DMS 273 treated with DMSO at 0.1 percent for 48 hours (cell line): ENCODE results near the gene CH25H.

Source experiments
- DNase-seq: peaks from one replicate; lab custom pipeline; 2025; lab: John Stamatoyannopoulos, UW

CH25H gene

GRCh38 chr10:89228962-89229361, 21.8 kb upstream of the CH25H start:
- DNase-seq = no peak

GRCh38 chr10:89228146-89228545, 21.0 kb upstream of the CH25H start:
- DNase-seq = no peak

- no peak for DNase-seq
Observed at GRCh38 chr10:89226891-89227290, 19.8 kb upstream of the CH25H start.

DNA sequence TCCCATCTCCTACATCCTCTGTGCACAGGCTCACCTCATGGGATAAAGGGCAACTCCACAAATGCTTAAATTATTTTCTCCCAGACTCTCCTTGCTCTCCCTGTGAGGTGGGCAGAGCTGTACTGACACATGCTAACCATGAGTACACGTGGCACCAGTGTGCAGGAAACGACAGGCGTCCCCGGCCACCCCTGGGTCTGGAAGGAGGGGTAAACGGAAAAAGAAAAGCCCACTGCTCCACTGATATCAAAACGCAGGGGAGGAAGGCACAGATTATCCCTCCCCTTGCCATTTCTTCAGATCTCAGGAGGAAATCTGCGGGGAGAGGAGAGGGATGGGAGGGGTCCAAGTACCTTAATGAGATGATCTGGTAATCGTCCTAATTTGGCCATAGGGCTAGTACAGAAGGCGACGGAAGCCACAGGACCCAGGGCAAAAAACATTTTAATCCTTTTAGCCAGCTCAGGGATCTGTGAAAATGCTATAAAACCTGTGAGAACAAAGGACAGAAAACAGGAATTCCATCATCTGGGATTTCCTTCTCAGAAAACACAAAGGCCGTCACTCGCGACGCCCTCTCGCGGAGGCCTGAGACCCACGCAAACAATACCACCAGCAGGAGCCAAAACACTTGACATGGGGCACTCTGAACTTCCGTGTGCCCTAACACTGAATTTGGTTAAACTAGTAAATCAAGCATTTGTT, 17.8 kb upstream of the CH25H start:
- DNase-seq = no peak

- DNase-seq = no peak
Observed at GRCh38 chr10:89221919-89222318, 14.8 kb upstream of the CH25H start.

DNA sequence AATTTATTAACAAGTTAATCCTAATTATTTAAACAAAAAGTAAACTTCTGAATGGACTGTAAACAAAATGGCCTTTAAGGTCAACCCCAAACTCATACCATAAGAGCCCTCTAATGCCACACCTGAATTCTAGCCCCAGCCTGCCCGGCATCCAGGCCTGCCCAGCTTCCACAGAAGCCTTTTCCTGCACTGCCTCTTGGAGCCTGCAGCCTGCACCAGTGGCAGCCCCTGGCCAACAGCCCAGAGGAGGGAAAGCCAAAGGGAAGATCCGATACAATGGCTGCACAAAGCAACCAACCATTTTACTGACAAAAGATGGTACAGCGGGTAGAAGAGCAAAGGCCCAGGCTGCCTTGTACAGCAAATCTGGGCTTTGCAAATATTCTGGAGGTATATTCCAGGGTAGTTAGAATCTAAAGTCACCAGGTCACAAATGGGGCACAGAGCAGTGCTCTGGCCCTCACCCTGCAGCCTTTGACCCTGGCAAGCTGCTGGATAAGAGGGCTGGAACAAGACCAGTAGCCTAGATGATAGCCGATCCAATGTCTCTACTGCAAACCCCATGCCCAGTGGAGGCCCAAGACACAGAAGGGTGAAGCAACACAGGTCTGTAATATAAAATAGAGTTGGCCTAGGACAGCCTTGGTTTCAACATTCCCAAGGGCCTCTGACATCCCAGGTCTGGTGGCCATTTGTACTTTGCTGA, 12.5 kb upstream of the CH25H start:
- no peak for DNase-seq

GRCh38 chr10:89217057-89217990, 10.2 kb upstream of the CH25H start:
- DNase-seq = no peak

DNA sequence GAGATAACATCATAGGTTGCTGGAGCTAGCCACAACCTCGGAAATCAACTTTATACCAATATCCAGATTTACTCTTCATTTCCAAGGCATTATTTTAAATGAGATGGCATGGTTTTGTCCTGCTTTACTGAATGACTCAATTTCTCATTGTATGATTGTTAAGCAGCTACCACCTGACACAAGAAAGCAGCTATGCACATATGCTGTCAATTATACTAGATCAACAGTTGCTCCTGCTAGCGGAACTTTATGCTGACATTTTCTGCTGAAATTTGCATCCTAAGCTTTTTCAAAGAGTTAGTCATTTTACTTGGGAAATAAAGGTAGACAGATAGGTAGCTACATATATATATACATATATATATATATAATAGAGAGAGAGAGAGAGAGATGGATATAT, 8.9 kb upstream of the CH25H start:
- no peak for DNase-seq

GRCh38 chr10:89215511-89215910, 8.4 kb upstream of the CH25H start:
- DNase-seq = no peak

DNA sequence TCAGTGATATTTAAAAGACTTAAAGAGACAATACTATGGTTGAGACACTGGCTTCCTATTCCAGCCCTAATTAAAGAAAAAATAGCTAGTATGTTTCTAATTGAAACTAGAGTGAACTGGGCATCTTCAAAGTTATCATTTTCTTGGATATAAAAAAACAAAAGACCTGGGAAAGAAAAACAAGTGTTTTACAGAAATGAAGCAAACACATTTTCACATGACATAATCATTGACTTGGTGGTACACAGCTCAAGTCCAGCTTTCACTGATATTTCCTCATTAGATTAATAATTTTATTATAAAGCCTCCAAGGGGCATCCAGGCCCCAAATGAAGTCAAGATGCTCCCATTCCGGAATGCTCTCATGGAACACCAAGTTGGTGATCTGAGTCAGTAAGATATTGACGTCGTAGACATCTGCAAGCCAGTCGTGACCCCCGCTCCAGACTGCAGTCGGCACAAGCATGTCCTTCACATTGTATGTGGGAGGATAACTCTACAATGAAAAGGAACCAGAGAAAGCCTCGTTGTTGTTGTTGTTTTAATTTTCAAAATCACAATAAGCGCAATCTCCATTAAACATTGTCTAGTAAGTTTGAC, 7.5 kb upstream of the CH25H start:
- DNase-seq = no peak

DNA sequence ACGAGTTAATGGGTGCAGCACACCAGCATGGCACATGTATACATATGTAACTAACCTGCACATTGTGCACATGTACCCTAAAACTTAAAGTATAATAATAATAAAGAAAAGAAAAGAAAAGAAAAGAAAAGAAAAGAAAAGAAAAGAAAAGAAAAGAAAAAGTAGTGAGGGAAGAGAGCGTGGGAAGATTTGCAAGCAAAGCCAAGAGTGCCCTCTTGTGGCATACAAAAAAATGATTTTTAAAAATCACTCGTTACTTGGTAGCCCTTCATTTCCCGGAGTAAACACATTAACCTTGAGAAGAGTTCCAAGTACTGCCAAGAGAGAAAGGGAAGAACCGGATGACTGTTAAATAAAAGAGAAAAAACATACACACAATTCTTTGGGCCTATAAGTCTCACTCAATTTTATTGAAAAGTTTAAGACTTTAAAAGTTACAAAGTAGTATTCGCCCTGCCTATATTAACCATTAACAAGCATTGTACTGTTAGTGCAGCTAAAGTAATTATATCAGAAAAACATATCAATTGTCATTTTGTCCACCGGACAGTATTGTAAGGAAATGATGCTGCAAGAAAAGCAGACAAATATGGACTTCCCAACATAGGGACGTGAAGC, 6.2 kb upstream of the CH25H start:
- DNase-seq = no peak

DNA sequence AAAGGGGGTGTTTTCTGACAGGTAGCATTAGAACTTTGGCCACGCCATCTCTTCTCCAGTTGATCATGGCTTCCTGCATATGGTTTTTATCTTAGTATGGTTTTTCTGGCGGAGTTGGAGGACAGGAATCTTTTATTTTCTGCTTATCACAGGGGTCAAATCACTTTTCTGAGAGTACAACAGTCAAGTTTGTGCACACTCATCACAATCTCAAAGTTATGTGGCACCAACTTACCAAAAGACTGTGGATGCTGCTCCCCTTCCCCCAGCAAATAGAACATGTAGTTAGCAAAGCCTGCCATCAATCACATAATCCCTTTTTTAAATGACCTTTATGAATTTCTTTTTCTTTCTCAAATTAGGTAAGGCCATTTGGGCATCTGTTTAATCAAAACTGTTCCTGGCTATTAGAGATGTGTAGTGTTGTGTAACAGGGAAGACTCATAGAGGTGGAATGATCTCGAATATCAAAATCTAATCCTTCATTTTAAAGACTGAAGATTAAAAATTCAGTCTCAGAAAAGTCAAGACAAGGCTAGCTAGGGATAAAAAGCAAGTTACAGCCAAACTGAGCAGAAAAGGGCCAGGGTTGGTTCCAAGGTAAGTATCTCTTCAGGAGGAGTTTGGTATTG, 3.8 kb upstream of the CH25H start:
- no peak for DNase-seq

DNA sequence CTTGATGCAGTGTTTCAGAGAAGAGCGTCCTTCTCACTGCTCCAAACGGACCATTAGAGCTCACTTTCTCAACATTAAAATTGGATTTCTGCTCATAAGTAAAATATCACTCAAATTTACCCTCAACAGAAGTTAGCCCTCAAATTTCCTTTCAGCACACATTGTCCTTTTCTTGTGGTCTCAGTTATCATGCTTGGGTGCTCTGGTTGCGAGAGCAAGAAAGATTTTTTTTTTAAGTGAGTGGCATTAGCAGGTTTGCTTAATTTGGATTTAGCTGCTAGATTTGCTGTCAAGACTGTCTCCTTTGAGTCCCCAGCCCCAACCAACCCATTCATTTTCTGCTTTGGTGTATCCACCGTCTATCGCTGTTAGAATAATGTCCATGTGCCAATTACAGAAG, 2.6 kb upstream of the CH25H start:
- DNase-seq = no peak

DNA sequence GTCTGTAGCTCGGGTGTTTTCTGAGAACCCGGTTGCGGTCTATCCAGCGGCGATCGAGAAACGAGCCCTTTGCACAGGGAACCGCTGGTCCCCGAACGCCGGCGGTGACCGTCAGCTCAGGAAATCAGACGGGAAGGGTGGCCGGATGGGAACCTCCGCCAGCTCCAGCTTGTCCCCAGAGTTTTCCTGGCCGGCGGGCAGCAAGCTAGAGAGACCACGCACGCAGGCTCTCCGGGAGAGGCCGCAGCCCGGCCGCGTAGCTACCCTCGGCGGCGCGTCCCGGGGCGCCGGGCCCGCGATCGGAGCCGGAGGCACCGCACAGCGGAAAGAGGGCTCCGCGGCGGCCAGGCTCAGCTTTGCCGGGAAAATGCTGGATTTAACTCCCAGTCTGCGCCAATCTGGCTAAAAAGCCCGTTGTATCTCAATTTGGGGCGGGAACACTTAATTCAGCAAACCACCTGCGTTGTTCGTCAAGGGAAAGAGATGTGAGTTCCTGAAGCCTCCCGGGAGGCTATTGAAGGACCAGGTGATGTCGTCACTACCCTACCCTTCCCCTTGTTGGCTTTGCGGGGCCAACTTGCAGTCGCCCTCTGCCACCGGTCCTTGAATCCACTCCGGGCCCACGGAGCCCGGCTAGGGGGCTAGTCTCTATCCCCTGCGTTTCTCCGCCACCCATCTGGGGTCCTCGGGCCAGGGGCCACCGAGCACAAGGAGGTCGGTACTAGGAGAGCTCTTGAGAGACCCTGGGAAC, 859 bp upstream of the CH25H start:
- DNase-seq = no peak

DNA sequence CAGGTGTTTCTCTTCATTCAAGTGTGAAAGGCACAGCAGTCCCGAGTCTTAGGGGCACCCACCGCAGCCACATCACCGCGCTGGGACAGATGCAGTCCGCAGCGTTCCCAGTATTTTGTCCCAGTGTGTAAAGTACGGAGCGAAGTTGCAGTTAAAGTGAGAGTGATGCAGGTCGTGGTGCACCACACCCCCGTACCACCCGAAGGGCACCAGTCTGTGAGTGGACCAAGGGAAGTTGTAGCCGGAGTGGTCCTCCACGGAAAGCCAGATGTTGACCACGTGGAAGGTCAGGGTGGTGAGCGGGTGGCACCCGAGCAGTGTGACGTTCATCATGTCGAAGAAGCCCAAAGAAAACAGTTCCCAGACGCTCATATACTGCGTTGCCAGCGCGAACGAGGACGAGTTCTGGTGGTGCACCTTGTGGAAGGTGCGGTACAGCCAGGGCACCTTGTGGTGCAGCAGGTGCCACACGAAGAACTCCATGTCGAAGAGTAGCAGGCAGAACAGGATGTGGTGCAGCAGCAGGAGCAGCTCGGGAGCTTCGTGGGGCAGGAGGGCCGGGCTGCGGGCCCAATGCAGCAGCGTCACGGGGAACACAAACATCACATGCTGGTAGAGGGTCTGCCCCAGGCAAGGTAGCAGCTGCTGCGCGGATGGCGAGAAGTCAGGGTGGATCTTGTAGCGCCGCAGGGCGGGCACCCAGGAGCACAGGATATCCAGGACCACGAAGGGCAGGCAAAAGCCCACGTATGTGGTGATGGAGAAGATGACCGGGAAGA, 526 bp downstream of the CH25H start:
- DNase-seq = no peak

- no peak for DNase-seq
Observed at GRCh38 chr10:89204621-89205185, 2.4 kb downstream of the CH25H start.

- DNase-seq = no peak
Observed at GRCh38 chr10:89203237-89203636, 3.9 kb downstream of the CH25H start.

- no peak for DNase-seq
Observed at GRCh38 chr10:89202033-89202425, 5.1 kb downstream of the CH25H start.

DNA sequence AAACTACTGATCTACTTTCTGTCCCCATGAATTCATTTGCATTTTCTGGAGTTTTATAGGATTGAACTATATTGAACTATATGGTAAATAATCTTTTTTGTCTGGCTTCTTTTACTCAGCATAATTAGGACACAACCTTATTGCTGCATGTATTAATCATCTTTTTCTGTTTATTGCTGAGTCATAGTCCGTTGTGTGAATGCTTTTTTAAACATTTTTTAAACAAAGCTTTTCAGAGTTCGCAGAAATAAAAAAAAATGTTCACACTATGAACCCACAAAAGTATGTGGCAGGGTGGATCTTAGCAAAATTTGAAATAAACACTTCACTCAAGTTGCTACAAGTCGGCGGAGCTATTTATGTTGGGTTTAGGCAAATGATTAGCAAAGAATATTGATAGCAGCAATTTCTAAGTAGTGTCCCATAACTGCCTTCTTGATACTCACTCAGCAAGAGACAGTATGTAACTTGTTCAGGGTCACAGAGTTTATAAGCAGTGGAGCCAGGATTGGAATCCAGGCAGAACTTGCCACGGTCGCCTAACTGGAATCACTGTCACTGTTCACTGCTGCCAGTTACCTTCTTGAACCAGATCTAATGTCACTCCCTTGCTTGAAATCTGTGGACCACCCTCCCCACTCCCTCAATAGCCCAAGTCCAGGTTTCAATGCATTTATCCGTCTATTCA, 5.6 kb downstream of the CH25H start:
- no peak for DNase-seq
